Neuron (in vitro differentiated cells): Measurements from ENCODE around the gene UBQLN4.
"Not testable (repeated sequence)": the region's sequence is repeated elsewhere in the genome, so short reads cannot be mapped to it uniquely, and the experiment has no call there.

Experiments used
- H2AFZ ChIP-seq: one replicate; pipeline ENCODE4 v1.6.1; 2013; ENCODE audit warnings: low read depth, mild to moderate bottlenecking, inconsistent platforms, low read length, moderate library complexity
- H3K27me3 ChIP-seq: one replicate; pipeline ENCODE4 v1.6.1; 2013; ENCODE audit warnings: low read length; ENCODE audit not compliant: insufficient read depth
- H3K36me3 ChIP-seq: one replicate; pipeline ENCODE4 v1.6.1; 2013; ENCODE audit warnings: low read length; ENCODE audit not compliant: insufficient read depth
- H3K4me1 ChIP-seq: one replicate; pipeline ENCODE4 v1.6.1; 2013; ENCODE audit warnings: low read length; ENCODE audit not compliant: insufficient read depth
- H3K4me3 ChIP-seq: 2 replicates; pipeline ENCODE4 v1.5.1; 2013; ENCODE audit warnings: mild to moderate bottlenecking, low read length, moderate library complexity
- H3K9me3 ChIP-seq: one replicate; pipeline ENCODE4 v1.6.1; 2013; ENCODE audit warnings: low read length

UBQLN4 gene

GRCh38 chr1:156076609-156077429 lies 23.2 kb upstream of the UBQLN4 start:
- H3K4me1 ChIP-seq: peaks cover 58% of the 10 kb centered on the region
- H3K4me3 ChIP-seq: no peak overlapping the region
- no peaks in the 10 kb centered on the region for H3K9me3 ChIP-seq
- H3K27me3 ChIP-seq: no peaks in the 10 kb centered on the region
- H2AFZ ChIP-seq: no peak overlapping the region
- peaks cover 63% of the 10 kb centered on the region for H3K36me3 ChIP-seq

GRCh38 chr1:156075775-156076204 lies 22.2 kb upstream of the UBQLN4 start:
- no peaks in the 10 kb centered on the region for H3K27me3 ChIP-seq
- no peak overlapping the region for H3K4me3 ChIP-seq
- H2AFZ ChIP-seq: no peak overlapping the region
- peaks cover 58% of the 10 kb centered on the region for H3K4me1 ChIP-seq
- H3K36me3 ChIP-seq: peaks cover 63% of the 10 kb centered on the region
- no peaks in the 10 kb centered on the region for H3K9me3 ChIP-seq

GRCh38 chr1:156075162-156075561 lies 21.6 kb upstream of the UBQLN4 start:
- Histone ChIP-seq H3K4me3 (no peak overlapping the region), H2AFZ (no peak overlapping the region), H3K27me3 (no peaks in the 10 kb centered on the region), H3K4me1 (peaks cover 58% of the 10 kb centered on the region), H3K9me3 (no peaks in the 10 kb centered on the region), H3K36me3 (peaks cover 63% of the 10 kb centered on the region)

DNA sequence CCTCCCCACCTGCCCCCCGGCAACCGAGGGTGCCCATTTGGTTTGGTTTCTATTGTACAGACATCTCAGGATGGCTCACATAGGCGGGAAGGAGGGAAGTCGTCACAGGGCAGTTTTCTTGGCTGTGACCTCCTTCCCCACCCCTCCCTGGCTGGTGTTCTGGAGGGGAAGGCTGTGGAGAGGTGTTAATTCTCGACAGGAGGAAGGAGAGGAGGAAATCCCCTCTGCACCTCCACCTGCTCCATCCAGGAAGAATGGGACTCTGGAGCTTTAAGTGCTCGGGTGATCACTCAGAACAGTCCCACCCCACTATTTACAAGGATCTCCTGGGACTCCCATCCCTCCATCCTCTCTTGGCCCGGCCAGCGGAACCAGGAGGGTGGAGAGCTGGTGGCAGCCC lies 21.1 kb upstream of the UBQLN4 start:
- Histone ChIP-seq H3K27me3 (no peaks in the 10 kb centered on the region), H2AFZ (no peak overlapping the region), H3K36me3 (peaks cover 60% of the 10 kb centered on the region), H3K4me3 (no peak overlapping the region), H3K4me1 (peaks cover 53% of the 10 kb centered on the region), H3K9me3 (no peaks in the 10 kb centered on the region)

DNA sequence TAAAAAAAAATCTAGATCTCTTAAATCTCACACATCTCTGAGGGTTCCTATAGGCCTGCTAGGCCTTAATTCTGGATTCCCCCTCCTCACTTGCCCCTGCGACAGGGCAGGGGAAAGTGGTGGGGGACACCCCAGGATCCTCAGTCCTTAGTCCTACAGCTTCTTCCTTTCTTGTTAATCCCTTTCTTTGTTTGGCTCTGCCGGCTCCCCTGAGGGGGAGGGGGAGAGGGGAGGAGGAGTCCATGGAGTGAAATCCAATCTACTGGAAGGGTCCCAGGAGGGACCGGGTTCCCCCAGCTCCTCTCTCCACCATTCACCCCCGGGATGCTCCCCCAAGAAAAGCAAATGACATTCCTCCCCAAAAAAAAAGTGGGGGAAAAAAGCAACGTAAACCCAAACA lies 20.1 kb upstream of the UBQLN4 start:
- Histone ChIP-seq H2AFZ (no peak overlapping the region), H3K4me3 (no peak overlapping the region), H3K4me1 (peaks cover 46% of the 10 kb centered on the region), H3K36me3 (peaks cover 54% of the 10 kb centered on the region), H3K9me3 (no peaks in the 10 kb centered on the region), H3K27me3 (no peaks in the 10 kb centered on the region)

- Histone ChIP-seq H3K4me3 (no peak overlapping the region), H3K4me1 (peaks cover 41% of the 10 kb centered on the region), H3K27me3 (no peaks in the 10 kb centered on the region), H3K36me3 (peaks cover 48% of the 10 kb centered on the region), H3K9me3 (no peaks in the 10 kb centered on the region), H2AFZ (no peak overlapping the region)
Measured at GRCh38 chr1:156073110-156073687, 19.6 kb upstream of the UBQLN4 start.

DNA sequence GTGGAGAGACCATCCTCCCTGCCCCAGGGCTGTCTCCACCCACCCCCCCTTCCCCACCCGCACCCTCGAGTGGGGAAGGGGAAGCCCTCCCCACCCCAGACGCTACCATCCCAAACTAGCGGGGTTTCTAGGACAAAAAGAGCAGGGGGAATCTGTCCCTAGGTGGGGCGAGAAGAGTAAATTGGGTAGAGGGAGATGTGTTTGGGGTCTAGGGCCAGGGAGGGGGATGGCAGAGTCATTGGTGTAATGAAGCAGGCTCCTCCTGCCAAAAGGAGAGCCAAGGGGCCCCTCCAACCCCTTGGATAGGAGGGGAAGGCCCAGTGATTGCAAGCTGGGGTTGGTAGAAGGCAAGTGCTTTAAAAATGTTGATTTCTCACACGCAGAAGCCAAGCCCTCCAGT lies 18.7 kb upstream of the UBQLN4 start:
- Histone ChIP-seq H3K9me3 (no peaks in the 10 kb centered on the region), H3K36me3 (peaks cover 39% of the 10 kb centered on the region), H3K27me3 (no peaks in the 10 kb centered on the region), H2AFZ (no peak overlapping the region), H3K4me3 (no peak overlapping the region), H3K4me1 (peaks cover 33% of the 10 kb centered on the region)

DNA sequence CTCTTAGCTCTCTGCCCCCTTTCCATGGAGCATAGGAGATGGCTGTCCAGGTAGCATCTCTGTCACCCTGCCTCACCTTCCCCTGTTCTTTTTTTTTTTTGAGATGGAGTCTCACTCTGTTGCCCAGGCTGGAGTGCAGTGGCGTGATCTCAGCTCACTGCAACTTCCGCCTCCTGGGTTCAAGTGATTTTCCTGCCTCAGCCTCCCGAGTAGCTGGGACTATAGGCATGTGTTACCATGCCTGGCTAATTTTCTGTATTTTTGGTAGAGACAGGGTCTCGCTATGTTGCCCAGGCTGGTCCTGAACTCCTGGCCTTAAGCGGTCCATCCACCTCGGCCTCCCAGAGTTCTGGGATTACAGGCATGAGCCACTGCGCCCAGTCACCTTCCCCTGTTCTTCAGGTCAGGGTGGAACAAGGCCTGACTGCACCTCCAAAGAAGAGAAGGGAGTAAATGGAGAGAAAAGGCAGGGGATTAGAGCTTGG lies 17.8 kb upstream of the UBQLN4 start:
- H2AFZ ChIP-seq, H3K4me3 ChIP-seq, H3K9me3 ChIP-seq, H3K27me3 ChIP-seq: not testable (repeated sequence)
- Histone ChIP-seq H3K4me1 (peaks cover 27% of the 10 kb centered on the region), H3K36me3 (peaks cover 31% of the 10 kb centered on the region)

DNA sequence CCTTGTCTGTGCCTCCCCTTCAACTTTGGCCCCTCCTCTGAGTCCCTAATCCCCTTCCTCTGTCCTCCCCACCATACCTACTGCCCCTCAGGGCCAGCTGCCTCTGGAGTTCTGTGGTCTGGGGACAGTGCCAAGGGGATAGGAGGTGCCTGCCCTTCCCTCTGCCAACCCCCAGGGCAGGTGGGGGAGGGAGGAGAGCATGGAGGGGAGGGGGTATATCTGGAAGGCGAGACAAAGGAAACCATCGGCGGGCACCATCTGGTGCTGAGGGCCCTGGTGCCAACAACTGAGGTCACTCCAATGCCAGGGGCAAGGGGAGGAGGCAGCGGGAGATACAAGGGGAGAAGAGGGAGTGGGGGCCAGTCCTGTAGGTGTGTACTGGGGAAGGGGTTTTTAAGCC lies 16.9 kb upstream of the UBQLN4 start:
- Histone ChIP-seq H3K27me3 (no peaks in the 10 kb centered on the region), H3K36me3 (peaks cover 22% of the 10 kb centered on the region), H3K4me3 (no peak overlapping the region), H3K4me1 (peaks cover 19% of the 10 kb centered on the region), H3K9me3 (no peaks in the 10 kb centered on the region), H2AFZ (no peak overlapping the region)

- Histone ChIP-seq H3K4me1 (peaks cover 11% of the 10 kb centered on the region), H3K27me3 (no peaks in the 10 kb centered on the region), H2AFZ (no peak overlapping the region), H3K9me3 (no peaks in the 10 kb centered on the region), H3K4me3 (no peak overlapping the region), H3K36me3 (peaks cover 15% of the 10 kb centered on the region)
Measured at GRCh38 chr1:156069490-156070455, 16.2 kb upstream of the UBQLN4 start.

- H3K4me1 ChIP-seq: no peaks in the 10 kb centered on the region
- no peaks in the 10 kb centered on the region for H3K36me3 ChIP-seq
- no peak overlapping the region for H3K4me3 ChIP-seq
- H3K27me3 ChIP-seq: no peaks in the 10 kb centered on the region
- no peaks in the 10 kb centered on the region for H3K9me3 ChIP-seq
- no peak overlapping the region for H2AFZ ChIP-seq
Measured at GRCh38 chr1:156067262-156067661, 13.7 kb upstream of the UBQLN4 start.

DNA sequence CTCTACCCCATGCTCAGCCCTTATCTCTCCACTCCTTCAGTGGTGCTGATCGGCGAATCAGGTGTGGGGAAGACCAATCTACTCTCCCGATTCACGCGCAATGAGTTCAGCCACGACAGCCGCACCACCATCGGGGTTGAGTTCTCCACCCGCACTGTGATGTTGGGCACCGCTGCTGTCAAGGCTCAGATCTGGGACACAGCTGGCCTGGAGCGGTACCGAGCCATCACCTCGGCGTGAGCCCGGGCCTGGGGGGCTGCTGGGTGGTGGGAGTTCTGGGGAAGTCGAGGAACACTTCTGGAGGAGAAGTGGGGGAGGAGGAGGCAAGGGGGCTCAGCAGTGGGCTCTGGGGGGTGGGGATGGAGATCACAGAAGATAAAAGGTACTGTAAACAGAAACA lies 12.3 kb upstream of the UBQLN4 start:
- Histone ChIP-seq H3K4me3 (no peak overlapping the region), H3K36me3 (no peaks in the 10 kb centered on the region), H3K4me1 (peaks cover 8% of the 10 kb centered on the region), H3K9me3 (no peaks in the 10 kb centered on the region), H2AFZ (no peak overlapping the region), H3K27me3 (no peaks in the 10 kb centered on the region)

- Histone ChIP-seq H2AFZ (no peak overlapping the region), H3K27me3 (no peaks in the 10 kb centered on the region), H3K4me1 (peaks cover 8% of the 10 kb centered on the region), H3K9me3 (no peaks in the 10 kb centered on the region), H3K4me3 (no peak overlapping the region), H3K36me3 (no peaks in the 10 kb centered on the region)
Measured at GRCh38 chr1:156065212-156065611, 11.6 kb upstream of the UBQLN4 start.
